ENCODE results near the gene PHF12.
"Not testable (repeated sequence)": the region's sequence is repeated elsewhere in the genome, so short reads cannot be mapped to it uniquely, and the experiment has no call there.

The PHF12 gene

DNA sequence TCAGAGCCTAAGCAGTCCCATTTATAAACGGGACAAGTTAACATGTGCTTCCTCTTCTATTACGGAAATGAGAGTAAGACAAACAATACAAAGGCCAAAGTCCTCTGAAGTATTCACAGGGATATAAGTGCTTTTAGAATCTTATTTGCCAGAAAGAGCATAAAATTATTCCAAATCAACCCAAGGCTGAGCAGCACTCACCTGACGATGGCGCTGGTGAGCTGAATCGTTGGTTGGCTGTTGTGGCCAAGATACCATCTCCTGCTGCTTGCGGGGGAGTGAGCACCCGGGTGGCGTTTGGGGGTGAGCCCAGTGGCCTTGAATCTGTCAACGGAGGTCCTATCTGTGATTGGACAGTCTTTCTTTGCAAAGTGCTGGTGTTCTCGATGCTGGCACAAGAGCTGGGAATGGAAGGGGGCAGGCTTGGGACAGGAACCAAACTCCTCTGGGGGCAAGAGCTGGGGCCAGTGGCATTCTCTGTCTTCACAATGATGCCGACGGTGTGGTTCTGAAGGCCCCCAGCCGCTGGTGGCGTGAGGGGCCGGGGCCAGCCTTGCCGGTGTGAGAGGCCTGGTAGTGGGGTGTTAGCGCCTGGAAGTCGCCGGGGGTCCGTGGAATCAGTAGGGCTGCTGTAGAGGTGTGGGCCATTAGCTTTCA is 38.9 kb downstream of the PHF12 start:
- H3K36me3 Mint-ChIP-seq: peaks cover 100% of the 10 kb centered on the region
- peak overlapping the region; percentile 50 for H3K27ac Mint-ChIP-seq
- peaks cover 7% of the 10 kb centered on the region for H3K9me3 Mint-ChIP-seq
- no peak overlapping the region for H3K4me3 Mint-ChIP-seq
- peaks cover 10% of the 10 kb centered on the region for H3K4me1 Mint-ChIP-seq
- ATAC-seq: no peak
- DNase-seq (ENCODE audit: low spot score in 2 of 2): no peak

DNA sequence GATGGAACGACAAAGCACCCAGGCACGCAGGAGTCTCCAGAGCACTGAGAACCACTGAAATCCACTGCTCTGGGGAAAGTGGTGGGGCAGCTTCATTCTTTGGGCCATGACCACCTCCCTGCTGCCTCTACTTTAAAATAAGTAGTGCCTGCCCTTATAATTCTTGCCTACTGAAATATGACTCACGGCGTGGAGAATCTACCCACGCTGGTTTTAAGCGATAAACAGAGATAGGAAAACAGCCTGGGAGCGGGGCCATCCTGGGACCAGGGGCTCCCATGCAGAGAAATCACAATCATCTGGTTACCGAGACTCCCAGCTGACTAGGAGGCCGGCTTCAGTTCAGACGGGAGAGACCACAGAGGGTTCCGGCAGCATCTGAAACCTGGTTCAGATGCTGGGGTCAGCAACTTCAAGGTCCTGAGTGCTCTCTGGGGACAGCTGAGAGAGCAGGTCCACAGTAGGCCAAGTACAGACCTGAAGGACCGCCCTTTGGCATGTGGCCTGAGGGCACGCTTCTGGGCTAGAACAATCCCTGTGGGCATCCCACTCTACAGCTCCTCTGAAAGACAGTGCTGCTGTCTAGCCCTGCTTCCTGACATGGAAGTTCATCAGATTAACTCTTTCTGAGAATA is 39.8 kb downstream of the PHF12 start:
- H3K27ac Mint-ChIP-seq: peak overlapping the region; percentile 50
- peaks cover 96% of the 10 kb centered on the region for H3K36me3 Mint-ChIP-seq
- DNase-seq (ENCODE audit: low spot score in 2 of 2) (no peak), ATAC-seq (no peak)
- H3K9me3 Mint-ChIP-seq: peaks cover 7% of the 10 kb centered on the region
- H3K4me1 Mint-ChIP-seq: peaks cover 10% of the 10 kb centered on the region
- H3K4me3 Mint-ChIP-seq: no peak overlapping the region

DNA sequence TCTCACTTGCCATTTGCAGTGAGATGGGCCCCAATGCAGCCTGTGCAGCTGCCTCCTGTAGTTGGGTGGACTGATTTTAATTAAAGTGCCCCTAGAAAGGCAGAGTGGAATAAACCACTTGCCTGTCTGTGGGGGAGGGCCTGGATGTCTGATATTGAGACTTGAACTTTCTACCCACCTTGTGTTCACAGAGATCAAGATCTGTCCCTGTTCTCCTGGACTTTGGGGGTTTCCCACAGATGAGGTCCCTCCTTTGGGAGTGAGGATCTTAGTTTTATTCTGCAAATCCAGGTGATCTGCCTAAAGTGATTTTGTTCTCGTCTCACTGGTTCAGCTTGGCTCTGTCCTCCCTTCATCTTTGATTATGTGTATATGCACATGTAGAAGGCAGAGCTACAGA is 40.8 kb downstream of the PHF12 start:
- Mint-ChIP-seq H3K27ac (no peak overlapping the region), H3K36me3 (peaks cover 96% of the 10 kb centered on the region), H3K9me3 (peaks cover 7% of the 10 kb centered on the region), H3K4me3 (no peak overlapping the region), H3K4me1 (peaks cover 10% of the 10 kb centered on the region)
- no peak for ATAC-seq
- no peak for DNase-seq (ENCODE audit: low spot score in 2 of 2)

DNA sequence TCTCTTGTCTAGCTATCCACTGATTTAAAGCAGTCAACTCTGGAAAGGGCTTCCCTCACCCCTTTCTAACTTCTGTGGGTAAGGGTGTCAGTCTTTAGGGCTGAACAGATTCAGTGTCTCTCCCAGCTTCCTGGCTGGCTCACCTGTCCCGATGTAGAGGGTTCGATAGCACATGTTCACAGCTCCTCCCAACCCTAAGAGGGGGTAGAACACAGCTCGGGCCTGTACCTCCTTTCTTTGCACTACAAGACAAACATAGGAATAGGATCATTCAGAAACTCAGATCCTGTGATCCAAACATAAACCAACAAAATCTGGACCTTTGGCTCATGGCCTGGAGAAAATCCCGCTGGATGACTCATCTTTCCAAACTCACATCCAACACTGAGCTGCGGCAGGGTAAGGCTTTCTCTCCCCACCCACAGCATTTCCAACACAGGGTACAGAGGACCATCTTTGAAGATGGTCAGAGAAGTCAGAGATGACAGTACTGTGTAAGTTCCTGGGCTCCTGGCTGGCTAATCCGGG is 42.6 kb downstream of the PHF12 start:
- no peak for DNase-seq (ENCODE audit: low spot score in 2 of 2)
- ATAC-seq: no peak
- no peak overlapping the region for H3K4me3 Mint-ChIP-seq
- H3K9me3 Mint-ChIP-seq: no peaks in the 10 kb centered on the region
- peaks cover 5% of the 10 kb centered on the region for H3K4me1 Mint-ChIP-seq
- H3K27ac Mint-ChIP-seq: peak overlapping the region; percentile 20
- peaks cover 93% of the 10 kb centered on the region for H3K36me3 Mint-ChIP-seq

DNA sequence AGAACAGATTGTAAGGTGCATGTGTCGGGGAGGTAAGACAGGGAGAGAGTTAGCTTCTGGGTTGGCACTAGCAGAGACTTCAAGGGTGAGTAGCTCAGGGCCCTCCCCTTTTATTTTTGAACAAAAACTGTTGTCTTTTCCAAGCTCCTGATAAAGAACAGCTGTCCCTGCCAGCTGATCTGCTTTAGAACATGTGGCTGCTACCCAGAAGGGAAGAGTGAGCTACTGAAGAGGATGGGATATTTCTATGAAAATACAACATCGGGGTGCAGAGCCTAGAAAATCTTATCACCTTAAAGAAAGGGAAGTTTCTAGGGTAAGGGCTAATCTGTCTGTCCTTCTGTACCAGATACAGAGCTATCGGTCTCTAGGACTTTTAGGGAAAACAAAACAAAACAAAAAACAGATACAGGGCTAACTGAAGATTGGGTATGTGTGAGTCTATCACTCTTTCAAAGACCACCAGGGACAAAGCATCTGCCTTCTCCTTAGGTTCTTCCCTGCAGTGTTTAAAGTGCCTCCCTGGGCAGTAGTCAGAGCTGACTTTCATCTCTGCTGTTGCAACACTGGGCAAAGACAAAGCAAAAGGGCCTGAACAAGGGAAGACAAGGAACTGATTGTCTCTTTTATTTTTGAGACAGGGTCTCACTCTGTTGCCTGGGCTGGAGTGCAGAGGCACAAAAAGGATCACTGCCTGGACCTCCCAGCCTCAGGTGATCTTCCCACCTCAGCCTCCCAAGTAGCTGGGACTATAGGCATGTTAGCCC is 43.4 kb downstream of the PHF12 start:
- DNase-seq (ENCODE audit: low spot score in 2 of 2) (no peak), ATAC-seq (no peak)
- H3K27ac Mint-ChIP-seq: peak overlapping the region; percentile 51
- H3K9me3 Mint-ChIP-seq: no peaks in the 10 kb centered on the region
- peaks cover 85% of the 10 kb centered on the region for H3K36me3 Mint-ChIP-seq
- H3K4me3 Mint-ChIP-seq: no peak overlapping the region
- peaks cover 13% of the 10 kb centered on the region for H3K4me1 Mint-ChIP-seq

DNA sequence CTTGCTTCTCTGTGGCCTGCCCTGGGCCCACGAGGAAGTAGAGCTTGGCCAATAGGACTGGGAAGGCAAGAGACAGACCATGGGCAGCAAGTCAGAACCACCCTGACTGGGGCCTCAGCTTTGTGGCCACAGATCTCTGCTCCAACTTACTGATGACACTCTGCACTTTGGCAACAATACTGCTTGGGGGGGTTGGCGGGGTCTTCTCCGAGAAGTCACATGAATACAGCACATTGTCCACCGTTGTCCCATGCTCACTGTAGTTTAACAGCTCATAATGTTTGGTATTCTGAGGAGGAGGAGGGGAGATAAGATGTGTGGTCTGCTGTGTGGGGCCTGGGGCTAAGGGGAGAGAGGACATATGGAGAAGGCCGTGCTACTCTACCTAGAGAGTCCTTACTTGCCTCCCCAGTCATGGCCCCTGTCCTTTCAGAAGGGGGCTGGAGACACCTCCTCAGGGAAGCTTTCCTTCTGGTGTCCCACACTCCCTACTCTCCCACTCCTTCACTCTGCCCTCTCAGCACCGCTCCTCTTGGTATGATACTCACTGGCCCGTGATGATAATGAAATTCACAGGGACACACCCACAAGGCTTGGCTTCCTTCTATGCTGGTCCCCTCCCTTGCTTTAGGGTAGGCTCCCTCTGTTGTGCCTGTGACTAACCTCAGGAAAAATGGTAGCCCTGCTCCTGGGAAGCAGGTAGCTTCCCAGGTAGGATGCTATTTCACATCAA is 44.4 kb downstream of the PHF12 start:
- peaks cover 78% of the 10 kb centered on the region for H3K36me3 Mint-ChIP-seq
- H3K27ac Mint-ChIP-seq: peak overlapping the region; percentile 51
- H3K4me1 Mint-ChIP-seq: peaks cover 18% of the 10 kb centered on the region
- no peak for ATAC-seq
- H3K4me3 Mint-ChIP-seq: no peak overlapping the region
- no peaks in the 10 kb centered on the region for H3K9me3 Mint-ChIP-seq
- no peak for DNase-seq (ENCODE audit: low spot score in 2 of 2)

DNA sequence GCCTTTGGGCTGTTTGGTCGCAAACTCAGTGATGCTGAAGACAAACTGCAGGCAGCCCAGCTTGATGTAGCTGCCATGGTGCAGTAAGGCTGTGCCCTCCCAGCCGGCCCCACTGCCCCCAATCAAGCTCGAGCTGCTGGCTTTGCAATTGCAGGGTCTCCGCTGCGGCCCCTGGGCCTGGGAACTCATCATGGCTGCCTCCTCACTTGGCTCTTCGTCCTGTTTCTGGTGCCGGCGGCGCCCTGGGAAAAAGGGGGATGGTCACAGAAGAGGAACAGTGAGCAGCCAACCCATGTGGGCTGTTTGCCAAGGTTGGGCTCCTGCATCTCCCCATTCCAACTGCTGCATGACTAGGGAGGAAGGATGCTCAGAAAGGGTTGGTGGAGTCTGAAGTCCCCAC is 45.0 kb downstream of the PHF12 start:
- Mint-ChIP-seq H3K4me1 (peaks cover 23% of the 10 kb centered on the region), H3K4me3 (no peak overlapping the region), H3K27ac (peak overlapping the region; percentile 51), H3K9me3 (no peaks in the 10 kb centered on the region), H3K36me3 (peaks cover 74% of the 10 kb centered on the region)
- ATAC-seq (no peak), DNase-seq (ENCODE audit: low spot score in 2 of 2) (no peak)

DNA sequence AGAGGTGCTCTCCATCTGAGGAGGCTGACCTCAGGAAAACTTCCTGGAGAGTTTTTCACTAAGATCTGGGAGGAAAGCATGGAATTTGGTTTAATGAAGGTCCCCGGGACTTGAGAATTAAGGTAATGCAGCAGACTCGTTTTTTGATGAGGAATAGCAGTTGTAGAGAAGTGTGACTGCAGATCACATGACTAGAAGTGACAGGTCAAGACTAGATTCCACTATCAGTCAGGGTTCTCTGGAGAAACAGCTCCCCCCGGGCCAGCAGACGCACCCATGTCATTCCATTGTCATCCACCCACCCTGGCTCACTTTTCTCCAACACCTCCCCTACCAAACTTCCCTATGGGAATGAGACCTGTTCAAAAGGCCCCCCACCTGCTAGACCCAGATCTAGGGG is 46.5 kb downstream of the PHF12 start:
- Mint-ChIP-seq H3K36me3 (peaks cover 70% of the 10 kb centered on the region), H3K4me1 (peaks cover 31% of the 10 kb centered on the region), H3K27ac (peak overlapping the region; percentile 85)

DNA sequence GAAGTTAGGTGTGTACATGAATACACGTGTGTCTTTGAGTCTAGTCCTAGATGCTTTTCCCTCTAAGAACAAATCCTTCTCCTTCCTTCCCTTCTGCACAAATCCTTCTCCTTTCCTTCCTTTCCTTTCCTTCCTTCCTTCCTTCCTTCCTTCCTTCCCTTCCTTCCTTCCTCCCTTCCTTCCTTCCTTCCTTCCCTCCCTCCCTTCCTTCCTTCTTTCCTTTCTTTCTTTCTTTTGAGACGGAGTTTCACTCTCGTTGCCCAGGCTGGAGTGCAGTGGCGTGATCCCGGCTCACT is 47.8 kb downstream of the PHF12 start:
- peaks cover 70% of the 10 kb centered on the region for H3K36me3 Mint-ChIP-seq
- H3K9me3 Mint-ChIP-seq; DNase-seq (ENCODE audit: low spot score in 2 of 2); ATAC-seq: not testable (repeated sequence)
- peak overlapping the region; percentile 82 for H3K4me3 Mint-ChIP-seq
- peaks cover 43% of the 10 kb centered on the region for H3K4me1 Mint-ChIP-seq
- peak overlapping the region; percentile 85 for H3K27ac Mint-ChIP-seq

More for the DNA sequence above, 46.5 kb downstream of the PHF12 start:
- no peaks in the 10 kb centered on the region for H3K9me3 Mint-ChIP-seq
- DNase-seq (ENCODE audit: low spot score in 2 of 2) (no peak), ATAC-seq (no peak)
- no peak overlapping the region for H3K4me3 Mint-ChIP-seq

DNA sequence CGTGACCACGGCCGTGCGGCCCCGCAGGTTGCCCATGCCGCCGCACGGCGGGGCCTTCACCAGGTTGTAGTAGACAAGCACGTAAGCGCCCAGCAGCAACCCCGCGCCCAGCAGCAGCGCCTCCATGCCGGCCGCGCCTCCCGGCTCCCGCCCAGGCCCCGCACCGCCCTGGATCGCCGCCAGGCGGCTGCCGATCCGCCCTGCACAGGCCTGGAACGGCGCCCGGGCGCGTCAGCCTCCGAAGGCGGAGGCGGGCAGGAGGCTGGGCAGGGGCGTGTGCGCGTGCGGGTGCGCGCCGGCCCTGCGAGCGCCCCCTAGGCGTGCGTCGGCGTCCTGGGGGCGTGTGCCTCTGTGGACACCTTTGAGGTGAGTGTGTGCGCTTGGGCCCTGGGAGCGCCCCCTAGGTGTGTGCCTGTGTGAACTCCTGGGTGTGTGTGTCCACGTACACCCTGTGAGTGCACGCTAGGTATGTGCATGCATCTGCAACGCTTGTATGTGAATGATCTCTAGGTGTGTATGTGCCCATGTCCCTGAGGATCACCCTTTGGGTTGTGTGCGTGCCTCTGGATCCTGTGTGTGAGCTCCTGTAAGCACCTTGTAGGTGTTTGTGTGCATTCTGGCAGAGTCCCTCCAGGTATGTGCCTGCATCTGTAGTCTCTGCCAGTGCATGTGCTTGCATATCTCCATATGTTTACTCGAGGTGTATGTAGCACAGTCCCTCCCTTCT is 48.3 kb downstream of the PHF12 start, which contains the start of gene DHRS13:
DHRS13 (minus strand) TSS at position 261 of the 727 bp plus-strand sequence; CDS start at position 126, 135 bp downstream.
- Mint-ChIP-seq H3K4me1 (peaks cover 45% of the 10 kb centered on the region), H3K27ac (peak within 1 kb of the TSS; percentile 85), H3K4me3 (peak within 1 kb of the TSS; percentile 82), H3K9me3 (no peaks in the 10 kb centered on the region), H3K36me3 (peaks cover 70% of the 10 kb centered on the region)
- ATAC-seq (peak; percentile 94), DNase-seq (ENCODE audit: low spot score in 2 of 2) (peak; percentile 94 to 96)

DNA sequence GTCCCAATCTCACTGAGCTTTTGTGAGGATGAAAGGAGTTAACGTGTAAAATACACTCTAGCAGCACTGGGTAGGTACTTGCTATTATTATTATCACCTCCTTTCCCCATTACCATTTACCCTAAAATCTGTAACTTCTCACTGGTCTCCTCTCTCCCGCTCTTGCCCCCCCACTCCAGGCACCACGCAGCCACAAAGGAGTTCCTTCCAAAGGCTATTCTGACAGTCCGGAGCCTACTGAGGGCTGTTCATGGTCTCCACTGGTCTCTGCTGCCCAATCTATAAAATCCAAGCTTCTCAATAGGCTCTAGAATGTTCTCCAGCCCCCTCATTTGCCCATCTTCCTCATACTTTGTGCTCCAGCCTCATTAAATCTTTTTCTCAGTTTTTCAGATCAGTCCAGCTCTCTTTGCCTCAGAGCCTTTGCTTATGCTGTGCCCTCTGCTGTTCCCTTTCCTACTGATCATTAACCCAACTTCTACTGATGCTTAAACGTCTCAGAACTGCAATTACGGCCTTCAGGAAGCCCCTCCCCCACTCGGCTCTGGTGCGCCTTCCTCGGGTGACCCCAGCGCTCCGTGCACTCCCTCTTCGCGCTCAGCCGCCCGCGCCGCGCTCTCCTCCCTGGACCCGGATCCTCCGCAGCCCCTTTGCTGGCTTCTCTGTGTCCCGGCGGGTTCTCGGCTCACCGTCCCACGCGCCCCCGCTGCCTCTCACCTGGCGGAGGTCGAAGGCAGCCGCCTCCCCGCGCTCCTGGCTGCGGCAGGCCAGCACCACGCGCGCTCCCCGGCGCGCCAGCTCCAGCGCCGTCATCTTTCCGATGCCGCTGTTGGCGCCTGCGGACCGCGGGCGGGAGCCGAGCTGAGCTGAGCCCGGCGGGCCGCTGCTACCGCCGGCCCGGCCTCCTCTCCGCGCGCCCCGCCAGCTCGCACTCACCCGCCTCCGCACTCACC is 49.2 kb downstream of the PHF12 start:
- ATAC-seq (peak; percentile 53), DNase-seq (ENCODE audit: low spot score in 2 of 2) (peak; percentile 42 to 80)
- Mint-ChIP-seq H3K4me3 (peak overlapping the region; percentile 82), H3K27ac (peak overlapping the region; percentile 85), H3K9me3 (no peaks in the 10 kb centered on the region), H3K36me3 (peaks cover 73% of the 10 kb centered on the region), H3K4me1 (peaks cover 50% of the 10 kb centered on the region)

DNA sequence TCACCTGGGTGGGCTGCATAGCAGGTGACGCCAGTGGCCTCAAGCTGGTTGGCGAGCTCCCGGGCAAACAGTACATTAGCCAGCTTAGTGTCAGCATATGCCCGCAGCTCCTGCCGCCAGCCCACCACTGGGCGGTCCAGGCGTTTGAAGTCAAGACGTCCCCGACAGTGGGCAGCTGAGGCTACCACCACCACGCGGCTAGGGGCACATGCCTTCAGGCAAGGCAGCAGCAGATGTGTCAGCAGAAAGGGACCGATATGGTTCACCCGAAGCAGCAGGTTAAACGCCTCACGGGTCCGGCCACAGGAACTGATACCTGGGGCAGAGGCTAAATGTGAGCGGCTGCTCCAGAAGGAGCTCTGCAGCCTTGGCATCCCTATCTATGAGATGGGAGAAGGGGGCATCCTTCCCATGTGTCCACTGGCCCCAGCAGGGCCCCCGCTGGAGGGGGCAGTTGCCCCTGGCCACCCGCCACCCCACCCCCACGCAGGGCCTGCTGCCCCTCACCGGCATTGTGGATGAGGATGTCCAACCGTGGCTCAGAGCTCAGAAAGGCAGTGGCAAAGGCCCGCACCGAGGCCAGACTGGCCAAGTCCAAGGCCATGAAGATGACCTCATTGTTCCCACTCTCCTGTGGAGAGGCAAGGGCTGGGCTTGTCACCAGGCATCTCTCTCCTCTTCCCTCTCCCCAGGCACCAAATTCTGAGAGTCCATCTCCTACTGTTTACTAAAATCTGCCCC is 50.2 kb downstream of the PHF12 start:
- H3K9me3 Mint-ChIP-seq: no peaks in the 10 kb centered on the region
- peak overlapping the region; percentile 85 for H3K27ac Mint-ChIP-seq
- no peak for DNase-seq (ENCODE audit: low spot score in 2 of 2)
- H3K36me3 Mint-ChIP-seq: peaks cover 68% of the 10 kb centered on the region
- ATAC-seq: no peak
- peak overlapping the region; percentile 82 for H3K4me3 Mint-ChIP-seq
- peaks cover 59% of the 10 kb centered on the region for H3K4me1 Mint-ChIP-seq

DNA sequence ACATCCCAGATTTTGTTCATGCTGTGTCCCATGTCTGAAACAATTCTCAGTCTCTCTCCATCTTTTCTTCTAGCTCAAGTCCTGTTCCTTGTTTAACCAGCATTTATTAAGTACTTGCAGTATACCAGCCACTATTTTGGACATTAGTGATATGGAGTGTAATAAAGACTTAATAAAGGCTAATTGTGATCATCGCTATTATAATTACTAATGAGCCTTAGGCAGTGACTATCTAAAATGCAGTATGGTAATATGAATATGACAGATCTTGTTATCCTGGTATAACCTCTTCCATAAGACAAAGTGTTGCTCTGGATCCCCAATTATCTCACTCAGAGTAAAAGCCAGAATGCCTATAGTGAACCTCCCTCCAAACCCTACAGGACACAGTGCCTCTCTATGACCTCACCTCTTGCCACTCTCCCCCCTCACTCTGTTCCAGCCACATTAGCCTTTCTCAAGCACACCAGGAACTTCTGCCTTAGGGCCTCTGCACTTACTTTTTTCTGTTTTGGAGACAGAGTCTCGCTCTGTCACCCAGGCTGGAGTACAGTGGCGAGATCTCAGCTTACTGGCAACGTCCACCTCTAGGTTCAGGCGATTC is 52.0 kb downstream of the PHF12 start:
- Mint-ChIP-seq H3K4me3 (no peak overlapping the region), H3K9me3 (no peaks in the 10 kb centered on the region), H3K4me1 (peaks cover 67% of the 10 kb centered on the region), H3K27ac (peak overlapping the region; percentile 97), H3K36me3 (peaks cover 55% of the 10 kb centered on the region)
- no peak for ATAC-seq
- DNase-seq (ENCODE audit: low spot score in 2 of 2): no peak

Data from stimulated activated effector memory CD8-positive, alpha-beta T cell treated with anti-CD3 and anti-CD28 coated beads, Interleukin-12 subunit alpha, Interleukin-12 subunit beta, amount 100 ng/mL, for 72 hours (primary cell).